Spinal cord (tissue), 10 donors: ENCODE data around the gene OTUD7B. TPM values are rescaled to one million over a fixed set of nuclear protein-coding genes. Genes with fewer than 3 reads are reported as not detected.
A peak's percentile ranks its signal among the peaks of the same experiment; 100 is the strongest.

Experiments
- DNase-seq, 6 donors: peaks; one replicate each; pipeline versions ENCODE4 v3.0.0 to v3.0.0-alpha.2; 2013 to 2015; ENCODE audit warnings: low spot score in 6 of 6, low read depth in 4 of 6
- H3K27ac ChIP-seq: one replicate; pipeline ENCODE4 v1.5.1; 2013; ENCODE audit warnings: low read depth, low read length, control low read depth
- H3K27me3 ChIP-seq: one replicate; pipeline ENCODE4 v1.6.1; 2013; ENCODE audit warnings: low read length; ENCODE audit not compliant: control insufficient read depth, insufficient read depth
- H3K36me3 ChIP-seq: one replicate; pipeline ENCODE4 v1.6.1; 2013; ENCODE audit warnings: low read length; ENCODE audit not compliant: control insufficient read depth, insufficient read depth
- H3K4me1 ChIP-seq: one replicate; pipeline ENCODE4 v1.6.1; 2013; ENCODE audit warnings: low read length; ENCODE audit not compliant: control insufficient read depth, insufficient read depth
- H3K4me3 ChIP-seq: one replicate; pipeline ENCODE4 v1.5.1; 2013; ENCODE audit warnings: low read depth, low read length, control low read depth
- H3K9me3 ChIP-seq: one replicate; pipeline ENCODE4 v1.6.1; 2013; ENCODE audit warnings: low read length; ENCODE audit not compliant: control insufficient read depth, insufficient read depth
- WGBS: methylation state at CpG from one replicate; pipeline ENCODE4 v1.1.5; 2013; ENCODE audit warnings: missing lambda C conversion rate; ENCODE audit not compliant: insufficient coverage; 5-methylcytosine and 5-hydroxymethylcytosine counted together
- polyA plus RNA-seq, 2 donors: library from polyadenylated mRNA; unstranded; fragments of 120-200 nt; gene quantifications; one replicate each; pipeline ENCODE4 v1.2.1, GENCODE V29; 2013; ENCODE audit not compliant: insufficient read length in 2 of 2
- total RNA-seq, 2 donors: library from RNA; depleted of rRNA in 1 of 2; stranded (reverse); fragments of 120-200 nt in 1 of 2; fragments of >200 nt in 1 of 2; gene quantifications; one replicate each; pipeline versions ENCODE4 v1.2.3 to v1.2.4, GENCODE V29; 2013 to 2014
- donor health status: healthy.

OTUD7B gene
- total and polyA plus RNA-seq, 4 donors = 14.4 to 17.2 (median 14.8) TPM

DNA sequence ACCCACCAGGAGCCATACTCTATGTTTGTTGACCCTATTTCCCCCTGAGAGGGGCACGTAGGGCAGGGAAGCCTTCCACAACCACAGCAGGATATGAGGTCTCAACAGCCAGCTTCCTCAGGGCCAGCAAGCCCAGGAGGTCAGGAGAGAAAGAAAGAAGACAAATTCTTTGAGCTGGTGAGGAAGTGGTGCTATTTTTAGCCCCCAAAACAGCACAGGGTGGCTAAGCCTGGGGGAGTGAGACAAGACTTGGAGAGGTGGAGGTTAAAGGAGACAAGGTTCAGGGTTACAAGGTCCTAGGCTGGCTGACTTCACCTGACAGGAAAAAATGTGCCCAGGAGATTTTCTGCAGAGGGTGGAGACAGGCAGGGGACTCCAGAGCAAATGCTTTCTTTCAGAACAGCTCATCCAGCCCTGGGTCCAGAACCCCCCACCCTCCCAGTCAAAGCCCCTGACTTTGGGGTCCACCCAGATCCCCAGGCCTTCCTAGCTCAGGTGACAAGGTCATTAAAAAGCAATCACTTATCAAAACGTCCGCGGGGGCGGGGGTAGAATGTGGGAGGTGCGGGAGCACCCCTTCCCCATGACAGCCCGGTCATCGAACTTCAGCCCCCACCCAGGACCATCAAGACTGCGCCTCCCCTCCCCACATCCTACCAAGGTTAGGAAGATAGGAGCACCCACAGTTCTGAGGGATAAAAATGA, 94.2 kb downstream of the OTUD7B start:
- Histone ChIP-seq H3K36me3 (peaks cover 26% of the 10 kb centered on the region), H3K9me3 (no peaks in the 10 kb centered on the region), H3K4me3 (peak overlapping the region; percentile 78), H3K27ac (no peak overlapping the region), H3K4me1 (peaks cover 19% of the 10 kb centered on the region), H3K27me3 (no peaks in the 10 kb centered on the region)
- DNase-seq = no peak
- WGBS = 0% methylated on average over 1 of the region's 9 CpGs

DNA sequence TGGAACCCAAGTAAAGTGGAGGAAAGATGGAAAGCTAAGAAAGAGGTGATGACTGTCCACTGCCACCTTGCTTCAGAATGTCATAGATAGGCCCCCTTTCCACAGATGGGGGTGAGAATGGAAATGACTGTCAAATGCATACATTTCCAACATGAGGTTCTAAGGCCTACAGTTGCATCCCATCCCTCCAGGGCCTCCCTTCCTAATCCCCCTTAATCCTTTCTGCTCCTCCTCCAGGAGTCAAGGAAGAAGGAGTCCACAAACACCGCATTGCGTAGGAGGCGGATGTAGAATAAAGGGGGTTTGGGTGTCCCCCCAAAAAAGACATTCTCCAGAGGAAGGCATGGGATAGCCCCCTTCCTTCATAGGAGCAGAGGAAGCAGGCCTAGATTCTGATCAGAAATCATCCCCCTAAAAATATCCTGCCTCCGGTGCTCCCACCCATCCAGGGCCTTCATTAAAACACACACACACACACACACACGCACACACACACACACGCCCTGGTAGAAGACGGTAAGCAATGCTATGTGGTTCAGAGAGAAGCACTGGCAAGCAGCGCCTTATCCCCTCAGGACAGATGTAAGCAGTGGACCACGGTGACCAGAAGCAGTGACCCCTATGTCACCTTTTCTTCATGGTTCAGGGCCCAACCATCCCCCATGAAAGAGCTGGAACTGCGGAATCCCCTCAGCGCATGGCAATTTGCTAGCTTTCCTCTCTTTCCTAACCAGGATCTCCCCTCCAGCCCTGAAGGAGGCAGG, 94.9 kb downstream of the OTUD7B start:
- peaks cover 34% of the 10 kb centered on the region for H3K36me3 ChIP-seq
- peak overlapping the region; percentile 78 for H3K4me3 ChIP-seq
- no peaks in the 10 kb centered on the region for H3K9me3 ChIP-seq
- H3K4me1 ChIP-seq = peaks cover 19% of the 10 kb centered on the region
- H3K27ac ChIP-seq = no peak overlapping the region
- 42% methylated on average over 8 of the region's 11 CpGs for WGBS
- DNase-seq = peak in 1 of 6 donors; percentile 16
- no peaks in the 10 kb centered on the region for H3K27me3 ChIP-seq

DNA sequence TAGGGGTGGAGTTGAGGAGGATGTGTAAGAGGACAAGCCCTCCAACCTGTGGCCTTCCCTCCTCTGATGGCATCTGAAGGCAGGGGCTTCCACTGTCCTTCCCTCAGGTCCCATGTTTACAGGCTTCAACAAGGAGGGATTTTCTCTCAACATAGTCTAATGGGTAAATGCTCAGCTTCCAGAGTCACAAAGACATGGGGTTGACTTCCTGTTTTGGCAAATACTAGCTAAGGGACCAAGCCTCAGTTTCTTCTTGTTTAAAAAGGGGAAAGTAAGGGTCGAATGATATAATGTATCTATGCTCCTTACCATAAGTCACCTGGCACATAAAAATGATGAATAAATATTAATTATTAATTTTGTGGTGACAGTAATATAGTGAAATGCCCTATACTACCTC, 96.0 kb downstream of the OTUD7B start:
- Histone ChIP-seq H3K9me3 (no peaks in the 10 kb centered on the region), H3K27me3 (no peaks in the 10 kb centered on the region), H3K4me3 (no peak overlapping the region), H3K36me3 (peaks cover 44% of the 10 kb centered on the region), H3K4me1 (peaks cover 19% of the 10 kb centered on the region), H3K27ac (no peak overlapping the region)
- WGBS = no CpG with 5 or more reads among the region's 1 CpG
- DNase-seq = no peak

DNA sequence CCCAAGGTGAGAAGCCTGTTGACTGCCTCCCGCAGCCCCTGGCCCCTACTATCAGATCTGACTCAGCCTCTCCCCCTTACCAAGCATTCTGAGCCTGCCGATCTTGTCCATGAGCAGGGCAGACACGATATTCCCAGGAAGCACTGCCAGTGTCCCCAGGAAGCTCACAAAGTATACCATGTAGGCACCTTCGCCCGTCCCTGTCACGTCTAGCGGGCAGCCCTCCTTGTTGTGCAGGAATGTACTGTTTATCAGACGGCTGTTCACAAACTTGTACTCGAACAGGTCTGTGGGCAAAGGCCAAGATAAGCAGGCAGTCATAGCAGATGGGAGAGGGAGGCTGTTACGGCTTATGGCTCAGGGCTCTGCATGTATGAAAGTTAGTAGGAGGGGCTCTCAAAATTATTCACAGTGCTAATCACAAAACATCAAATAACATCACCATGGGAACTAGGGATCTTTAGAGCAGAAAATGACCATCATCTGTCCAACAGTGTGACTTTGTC, 103.9 kb downstream of the OTUD7B start:
- Histone ChIP-seq H3K36me3 (peaks cover 83% of the 10 kb centered on the region), H3K4me3 (no peak overlapping the region), H3K9me3 (no peaks in the 10 kb centered on the region), H3K4me1 (no peaks in the 10 kb centered on the region), H3K27me3 (no peaks in the 10 kb centered on the region), H3K27ac (no peak overlapping the region)
- DNase-seq = no peak
- 93% methylated on average over 8 of the region's 10 CpGs for WGBS

DNA sequence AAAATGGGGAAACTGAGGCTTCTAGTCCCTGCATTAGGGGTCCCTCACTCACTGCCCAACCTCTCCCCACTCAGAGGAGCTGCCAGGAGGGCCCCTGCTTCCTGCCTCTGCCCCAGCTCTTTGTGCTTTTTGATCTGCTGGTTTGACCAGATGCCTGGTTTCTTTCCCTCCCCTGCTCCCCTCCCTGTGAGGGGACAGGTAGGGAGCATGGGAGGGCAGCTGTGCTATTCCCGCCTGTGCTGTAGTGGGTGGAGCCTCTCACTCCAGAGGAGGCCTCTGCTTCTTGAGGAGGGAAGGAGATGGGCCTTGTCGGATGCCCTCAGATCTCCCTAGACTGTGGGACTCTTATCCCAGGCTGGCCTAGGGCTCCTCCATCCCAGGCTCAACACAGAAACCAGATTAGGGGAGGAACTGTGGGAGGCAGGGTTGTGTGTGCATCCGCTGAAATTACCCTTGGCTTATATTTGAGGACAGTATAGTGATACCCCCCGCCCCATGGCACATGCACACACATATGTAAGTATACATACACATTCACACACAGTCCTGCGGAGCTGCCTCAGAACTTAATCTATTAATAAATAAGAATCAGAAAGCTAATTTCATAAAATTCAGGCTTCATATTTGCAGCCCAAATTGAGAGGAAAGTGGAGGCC, 106.6 kb downstream of the OTUD7B start:
- Histone ChIP-seq H3K4me1 (peaks cover 14% of the 10 kb centered on the region), H3K36me3 (peaks cover 56% of the 10 kb centered on the region), H3K27me3 (no peaks in the 10 kb centered on the region), H3K9me3 (no peaks in the 10 kb centered on the region), H3K27ac (no peak overlapping the region), H3K4me3 (no peak overlapping the region)
- no peak for DNase-seq
- no CpG with 5 or more reads among the region's 5 CpGs for WGBS

DNA sequence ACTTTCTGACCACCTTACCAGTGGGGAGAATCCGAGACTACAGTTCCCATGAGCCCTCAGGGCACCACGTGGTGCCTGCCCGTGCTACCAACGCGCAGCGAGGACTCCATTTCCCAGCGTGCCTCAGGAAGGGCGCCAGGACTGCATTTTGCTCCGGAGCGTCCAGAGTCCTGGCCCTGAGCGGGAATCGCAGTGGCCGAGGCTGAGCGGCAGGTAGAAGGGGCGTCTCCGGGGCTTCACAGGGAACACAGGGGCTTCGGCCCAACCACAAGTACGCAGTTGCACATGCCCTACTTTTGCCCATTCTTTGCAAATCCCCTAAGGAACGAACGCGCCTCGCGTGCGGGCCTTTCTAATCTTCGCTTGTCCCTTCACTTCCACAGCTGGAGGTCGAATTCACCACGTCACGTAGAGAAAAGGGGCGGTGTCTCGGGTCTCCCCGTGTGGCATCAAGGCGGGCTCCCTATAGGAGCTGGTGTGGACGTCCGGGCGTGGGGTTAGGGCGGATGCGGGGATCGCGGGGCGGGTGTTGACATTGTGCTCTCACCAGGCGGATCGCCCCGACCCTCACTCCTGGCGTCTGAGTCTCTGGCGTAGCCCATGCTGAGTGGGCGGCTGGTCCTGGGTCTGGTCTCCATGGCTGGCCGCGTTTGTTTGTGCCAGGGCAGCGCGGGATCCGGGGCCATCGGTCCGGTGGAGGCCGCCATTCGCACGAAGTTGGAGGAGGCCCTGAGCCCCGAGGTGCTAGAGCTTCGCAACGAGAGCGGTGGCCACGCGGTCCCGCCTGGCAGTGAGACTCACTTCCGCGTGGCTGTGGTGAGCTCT, 110.9 kb downstream of the OTUD7B start, which contains the start of gene BOLA1:
Gene BOLA1, plus strand, starts transcription at position 109 of the 825 bp plus-strand sequence. Its CDS starts 492 bp downstream, at position 601.
- no peaks in the 10 kb centered on the region for H3K27me3 ChIP-seq
- H3K36me3 ChIP-seq = peaks cover 21% of the 10 kb centered on the region
- H3K9me3 ChIP-seq = no peaks in the 10 kb centered on the region
- peak within 1 kb of the TSS; percentile 90 for H3K27ac ChIP-seq
- WGBS = 6% methylated on average over 65 of the region's 65 CpGs
- H3K4me3 ChIP-seq = peak within 1 kb of the TSS; percentile 74
- peaks cover 15% of the 10 kb centered on the region for H3K4me1 ChIP-seq
- peak; percentile 83 to 98 (median 90) for DNase-seq

DNA sequence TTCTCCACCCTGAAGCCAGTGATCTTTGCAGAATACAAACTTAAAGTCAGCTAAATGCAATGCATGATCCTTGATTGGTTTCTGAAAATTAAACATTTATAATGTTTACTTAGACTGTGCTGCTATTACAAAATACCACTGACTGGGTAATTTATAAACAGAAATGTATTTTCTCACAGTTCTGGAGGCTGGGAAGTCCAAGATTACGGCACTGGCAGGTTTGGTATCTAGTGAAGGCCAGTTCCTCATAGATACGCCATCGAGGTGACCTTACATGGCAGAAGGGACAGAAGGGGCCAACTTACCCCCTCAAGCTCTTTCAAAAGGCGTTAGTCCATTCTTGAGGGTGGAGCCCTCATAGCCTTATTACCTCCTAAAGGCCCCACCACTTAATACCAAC, 114.0 kb downstream of the OTUD7B start:
- 93% methylated on average over 3 of the region's 4 CpGs for WGBS
- no peaks in the 10 kb centered on the region for H3K9me3 ChIP-seq
- no peak overlapping the region for H3K27ac ChIP-seq
- no peak overlapping the region for H3K4me3 ChIP-seq
- no peak for DNase-seq
- H3K27me3 ChIP-seq = no peaks in the 10 kb centered on the region
- no peaks in the 10 kb centered on the region for H3K36me3 ChIP-seq
- peaks cover 15% of the 10 kb centered on the region for H3K4me1 ChIP-seq

DNA sequence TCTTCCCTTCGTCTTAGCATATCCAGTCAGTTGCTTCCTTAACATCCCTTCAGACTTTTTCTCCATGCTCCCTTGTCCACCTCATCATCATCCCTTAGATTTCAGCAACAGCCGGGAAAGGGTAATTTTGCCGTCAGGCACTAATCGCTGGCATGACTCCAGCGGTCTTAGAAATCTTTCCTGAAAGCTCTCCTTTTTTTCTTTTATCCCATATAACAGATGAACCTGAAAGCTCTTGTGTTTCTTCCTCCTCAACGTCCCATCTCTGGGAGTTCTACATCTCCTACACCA, 121.6 kb downstream of the OTUD7B start:
- 11% methylated on average over 5 of the region's 6 CpGs for WGBS

More for the DNA sequence above, 121.6 kb downstream of the OTUD7B start:
- peak overlapping the region; percentile 95 for H3K4me3 ChIP-seq
- H3K4me1 ChIP-seq = peaks cover 8% of the 10 kb centered on the region
- H3K27me3 ChIP-seq = no peaks in the 10 kb centered on the region
- H3K27ac ChIP-seq = peak overlapping the region; percentile 100
- no peaks in the 10 kb centered on the region for H3K36me3 ChIP-seq
- no peaks in the 10 kb centered on the region for H3K9me3 ChIP-seq
- DNase-seq = peak in 3 of 6 donors; percentile 28 to 70 (median 58)
